HepG2 (cell line): ENCODE results near the gene DTHD1. TPM values are rescaled to one million over a fixed set of nuclear protein-coding genes. Genes with fewer than 3 reads are reported as not detected.

Experiments
- ATAC-seq: fragments of 200-7000 bp; cut with Tn5 transposase; 3 replicates; pipeline ENCODE4 v1.9.1; 2020; ENCODE audit warnings: mild to moderate bottlenecking, moderate library complexity
- BruUV-seq: library from RNA; stranded (reverse); fragments of 400-500 nt; replicated peaks from 2 replicates; lab custom pipeline; 2021; lab: Mats Ljungman, UMichigan
- CTCF ChIA-PET: fragments of 300-600 bp; formaldehyde crosslinking; extraction: SDS; loops from one replicate; lab custom pipeline; 2021; ENCODE audit warnings: low total read pairs, inconsistent platforms, low intra/inter-chr PET ratio; lab: Yijun Ruan, JAX
- POLR2A ChIA-PET: fragments of 350-600 bp; sonication (Branson Sonifier 250); formaldehyde crosslinking; loops from one replicate; lab custom pipeline; 2020; ENCODE audit warnings: antibody characterized with exemption, inconsistent platforms; lab: Yijun Ruan, JAX
- DNase-seq: peaks from one replicate; pipeline ENCODE4 v3.0.0-alpha.2; 2015; ENCODE audit warnings: low spot score
- FAIRE-seq: peaks from 3 replicates; lab custom pipeline; 2011; peaks lifted over from hg19 to GRCh38; lab: Jason Lieb, UNC
- H2AFZ ChIP-seq: one replicate; pipeline ENCODE4 v1.6.1; 2011; ENCODE audit warnings: low read length, inconsistent platforms
- H3K27ac ChIP-seq: fragments of 300-600 bp; 3 replicates; pipeline ENCODE4 v1.8.0; 2011; ENCODE audit warnings: mixed run types, mild to moderate bottlenecking, mixed read lengths, low read length, inconsistent platforms; ENCODE audit not compliant: insufficient read depth; ENCODE audit errors: extremely low read length
- H3K27me3 ChIP-seq, 2 experiments: fragments of 200-600 bp in 1 of 2; 2 replicates in 1 of 2; 3 replicates in 1 of 2; pipeline versions ENCODE4 v1.6.0 to v1.8.0; 2011; ENCODE audit warnings: low read length in 2 of 2, mild to moderate bottlenecking in 2 of 2, moderate library complexity in 2 of 2, inconsistent platforms in 1 of 2; ENCODE audit not compliant: insufficient read depth in 2 of 2, control insufficient read depth in 1 of 2
- H3K36me3 ChIP-seq, 2 experiments: fragments of 200-600 bp in 1 of 2; replicated peaks in 1 of 2; 2 replicates in 1 of 2; 3 replicates in 1 of 2; pipeline versions ENCODE4 v1.5.1 to v1.8.0; 2011; ENCODE audit warnings: low read length in 2 of 2, inconsistent platforms in 1 of 2; ENCODE audit not compliant: insufficient read depth in 2 of 2, control insufficient read depth in 1 of 2
- H3K4me1 ChIP-seq: 2 replicates; pipeline ENCODE4 v1.5.1; 2012; ENCODE audit warnings: low read length, inconsistent platforms; ENCODE audit not compliant: insufficient read depth
- H3K4me2 ChIP-seq: 2 replicates; pipeline ENCODE4 v1.6.0; 2011; ENCODE audit warnings: low read depth, low read length, inconsistent platforms
- H3K4me3 ChIP-seq, 3 experiments: fragments of 200-600 bp in 1 of 3; sonication (generic), shearing (Covaris generic) in 1 of 3; replicated peaks in 1 of 3; 2 replicates each; pipeline ENCODE4 v1.5.1; 2011 to 2016; ENCODE audit warnings: low read length in 3 of 3, inconsistent platforms in 2 of 3, low read depth in 2 of 3, mild to moderate bottlenecking in 2 of 3, control low read depth in 1 of 3, mixed read lengths in 1 of 3; ENCODE audit not compliant: insufficient read depth in 1 of 3
- H3K79me2 ChIP-seq: one replicate; pipeline ENCODE4 v1.6.1; 2011; ENCODE audit warnings: low read length, inconsistent platforms; ENCODE audit not compliant: insufficient read depth
- H3K9ac ChIP-seq: 2 replicates; pipeline ENCODE4 v1.6.0; 2011; ENCODE audit warnings: mild to moderate bottlenecking, low read depth, low read length, inconsistent platforms; ENCODE audit not compliant: insufficient read depth
- H3K9me3 ChIP-seq: 2 replicates; pipeline ENCODE4 v1.5.1; 2012; ENCODE audit warnings: mild to moderate bottlenecking, low read length
- H4K20me1 ChIP-seq: 2 replicates; pipeline ENCODE4 v1.6.0; 2011; ENCODE audit warnings: inconsistent platforms, mild to moderate bottlenecking, low read length, moderate library complexity; ENCODE audit not compliant: insufficient read depth
- BCL3 ChIP-seq: sonication (generic); formaldehyde crosslinking; IDR thresholded peaks from 2 replicates; pipeline ENCODE4 v1.5.1; 2020; ENCODE audit warnings: mild to moderate bottlenecking, missing genetic modification reagents, moderate library complexity
- MAFF ChIP-seq: IDR thresholded peaks from 2 replicates; pipeline ENCODE4 v1.6.1; 2011; ENCODE audit warnings: low read depth, low read length, improper control_type of control experiment
- NRL ChIP-seq: sonication (generic); formaldehyde crosslinking; IDR thresholded peaks from 2 replicates; pipeline ENCODE4 v1.5.0; 2020; ENCODE audit warnings: missing genetic modification reagents, mild to moderate bottlenecking, moderate library complexity, borderline replicate concordance
- TBL1XR1 ChIP-seq: fragments of 150-350 bp; IDR thresholded peaks from 2 replicates; pipeline ENCODE4 v1.6.1; 2014; ENCODE audit warnings: borderline replicate concordance, low read length; ENCODE audit not compliant: partially characterized antibody
- ZNF230 ChIP-seq: sonication (generic); formaldehyde crosslinking; IDR thresholded peaks from 2 replicates; pipeline ENCODE4 v1.4.0; 2020; ENCODE audit warnings: mild to moderate bottlenecking, missing genetic modification reagents
- WGBS: methylation state at CpG from one replicate; pipeline ENCODE4 v1.1.6; 2017; ENCODE audit warnings: low lambda C conversion rate; 5-methylcytosine and 5-hydroxymethylcytosine counted together
- in situ Hi-C: cut with HindIII; loops from 2 replicates; pipeline ENCODE4 v1.10.0; 2017; ENCODE audit warnings: low pct_unique_long_range_greater_than_20kb; ENCODE audit not compliant: extremely low pct_ligation_motif_present
- intact Hi-C: fragments of 100-400 bp; cut with micrococcal nuclease; formaldehyde crosslinking; loops from one replicate; pipeline ENCODE4 v1.10.0; 2022; ENCODE audit not compliant: unreplicated experiment
- polyA plus RNA-seq, 8 experiments: library from polyadenylated mRNA; depleted of rRNA in 3 of 8; stranded (reverse) in 7 of 8; unstranded in 1 of 8; fragments of >200 nt; fragmentation: Illumina TruSeq in 4 of 8; extraction: Trizol in 4 of 8; gene quantifications; 2 replicates each; pipeline versions ENCODE4 v1.2.1 to v1.2.3, GENCODE V29; 2011 to 2016; ENCODE audit warnings: low read depth in 4 of 8, missing spikeins in 1 of 8, mixed read lengths in 1 of 8; ENCODE audit not compliant: insufficient read depth in 1 of 8
- total RNA-seq, 5 experiments: library from RNA; depleted of rRNA; stranded (reverse); fragments of >200 nt; fragmentation: Illumina TruSeq; extraction: Trizol; gene quantifications; 2 replicates each; pipeline ENCODE4 v1.2.3, GENCODE V29; 2016; ENCODE audit warnings: low read depth in 1 of 5
- TF ChIP-seq, protein P1 (sequence below): sonication (generic); formaldehyde crosslinking; IDR thresholded peaks from 2 replicates; pipeline ENCODE4 v1.8.1; 2023; ENCODE audit warnings: mild to moderate bottlenecking, missing genetic modification reagents, borderline replicate concordance

The DTHD1 gene
- total and polyA plus RNA-seq, 2 of the 13 experiments (the other 11 are each of a cell fraction or from before 2014, with no cell fraction given): not detected

GRCh38 chr4:36241771-36242170, 39.6 kb upstream of the DTHD1 start:
- TF ChIP-seq ZNF230 (CRISPR knock-in tag) (no peak), NRL (CRISPR knock-in tag) (no peak), MAFF (no peak), TBL1XR1 (no peak), BCL3 (CRISPR knock-in tag) (no peak)
- TF ChIP-seq, protein P1, sequence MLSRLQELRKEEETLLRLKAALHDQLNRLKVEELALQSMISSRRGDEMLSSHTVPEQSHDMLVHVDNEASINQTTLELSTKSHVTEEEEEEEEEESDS (CRISPR knock-in tag): no peak
- ATAC-seq: no peak
- no peak for FAIRE-seq
- intact Hi-C loops: no loop called here
- H4K20me1 ChIP-seq: no peaks in the 10 kb centered on the region
- WGBS: 4% methylated on average over 2 of the region's 2 CpGs
- no peak overlapping the region for H2AFZ ChIP-seq
- H3K27me3 ChIP-seq: peaks cover 0 to 7% of the 10 kb centered on the region in 2 experiments; a peak in 1 of 5 replicates
- H3K36me3 ChIP-seq: no peaks in the 10 kb centered on the region
- no peak overlapping the region for H3K4me3 ChIP-seq
- no peak overlapping the region for H3K27ac ChIP-seq
- in situ Hi-C loops: no loop called here
- no peaks in the 10 kb centered on the region for H3K79me2 ChIP-seq
- ChIA-PET CTCF (no interaction called here), POLR2A (no interaction called here)
- H3K4me2 ChIP-seq: no peak overlapping the region
- no peak for DNase-seq
- BruUV-seq: no TSS peak
- no peak overlapping the region for H3K9ac ChIP-seq
- H3K9me3 ChIP-seq: no peaks in the 10 kb centered on the region
- H3K4me1 ChIP-seq: peaks cover 15% of the 10 kb centered on the region; the same call in 1 of the 2 replicates
